Activated gamma-delta T cell treated with Interleukin-2 at 50 U/mL for 16 hours (primary cell): ENCODE measurements around the gene REPS1.
"Not testable (repeated sequence)": the region's sequence is repeated elsewhere in the genome, so short reads cannot be mapped to it uniquely, and the experiment has no call there.

Experiments used
- DNase-seq: peaks from one replicate; pipeline ENCODE4 v3.0.0-alpha.2; 2020

Gene REPS1

GRCh38 chr6:138966870-138967269, 21.2 kb downstream of the REPS1 start:
- DNase-seq = no peak

GRCh38 chr6:138965971-138966370, 22.1 kb downstream of the REPS1 start:
- DNase-seq = no peak

- DNase-seq = no peak
Measured at GRCh38 chr6:138965291-138965874, 22.7 kb downstream of the REPS1 start.

GRCh38 chr6:138964012-138964411, 24.0 kb downstream of the REPS1 start:
- DNase-seq = no peak

GRCh38 chr6:138963531-138963930, 24.5 kb downstream of the REPS1 start:
- no peak for DNase-seq

GRCh38 chr6:138963119-138963518, 24.9 kb downstream of the REPS1 start:
- no peak for DNase-seq

GRCh38 chr6:138959521-138959920, 28.5 kb downstream of the REPS1 start:
- DNase-seq = no peak

GRCh38 chr6:138958595-138958994, 29.5 kb downstream of the REPS1 start:
- no peak for DNase-seq

- no peak for DNase-seq
Measured at GRCh38 chr6:138957903-138958302, 30.1 kb downstream of the REPS1 start.

- no peak for DNase-seq
Measured at GRCh38 chr6:138957484-138957883, 30.6 kb downstream of the REPS1 start.

- no peak for DNase-seq
Measured at GRCh38 chr6:138956244-138956924, 31.7 kb downstream of the REPS1 start.

- DNase-seq = no peak
Measured at GRCh38 chr6:138955262-138955661, 32.8 kb downstream of the REPS1 start.

GRCh38 chr6:138953451-138953850, 34.6 kb downstream of the REPS1 start:
- no peak for DNase-seq

- no peak for DNase-seq
Measured at GRCh38 chr6:138948546-138949179, 39.4 kb downstream of the REPS1 start.

- no peak for DNase-seq
Measured at GRCh38 chr6:138948004-138948403, 40.0 kb downstream of the REPS1 start.

- no peak for DNase-seq
Measured at GRCh38 chr6:138945354-138945753, 42.7 kb downstream of the REPS1 start.

GRCh38 chr6:138944412-138944811, 43.6 kb downstream of the REPS1 start:
- peak; percentile 11 for DNase-seq

GRCh38 chr6:138943089-138943625, 44.9 kb downstream of the REPS1 start:
- DNase-seq = no peak

GRCh38 chr6:138936873-138937272, 51.2 kb downstream of the REPS1 start:
- not testable (repeated sequence) for DNase-seq

GRCh38 chr6:138931660-138932059, 56.4 kb downstream of the REPS1 start:
- no peak for DNase-seq

- no peak for DNase-seq
Measured at GRCh38 chr6:138926579-138926978, 61.5 kb downstream of the REPS1 start.

GRCh38 chr6:138925806-138926205, 62.2 kb downstream of the REPS1 start:
- no peak for DNase-seq

GRCh38 chr6:138923561-138923960, 64.5 kb downstream of the REPS1 start:
- no peak for DNase-seq

- no peak for DNase-seq
Measured at GRCh38 chr6:138920906-138921305, 67.1 kb downstream of the REPS1 start.
